PC-3 (cell line): ENCODE results near the gene LAMA3.

Experiments
- EZH2 ChIP-seq: fragments of 300-600 bp; sonication (generic); IDR thresholded peaks from one replicate; pipeline ENCODE4 v1.6.1; 2017; ENCODE audit warnings: antibody characterized with exemption, mild to moderate bottlenecking, low read length; ENCODE audit not compliant: unreplicated experiment
- EZH2phosphoT487 ChIP-seq: fragments of 300-600 bp; sonication (generic); IDR thresholded peaks from 2 replicates; pipeline ENCODE4 v1.6.1; 2018; ENCODE audit warnings: mild to moderate bottlenecking, antibody characterized with exemption, low read length, borderline replicate concordance
- TF ChIP-seq, protein P1 (sequence below): fragments of 300-600 bp; sonication (generic); conservative IDR thresholded peaks from 2 replicates; pipeline ENCODE4 v1.5.1; 2017; ENCODE audit warnings: antibody characterized with exemption, low read depth, mild to moderate bottlenecking, low read length

DNA sequence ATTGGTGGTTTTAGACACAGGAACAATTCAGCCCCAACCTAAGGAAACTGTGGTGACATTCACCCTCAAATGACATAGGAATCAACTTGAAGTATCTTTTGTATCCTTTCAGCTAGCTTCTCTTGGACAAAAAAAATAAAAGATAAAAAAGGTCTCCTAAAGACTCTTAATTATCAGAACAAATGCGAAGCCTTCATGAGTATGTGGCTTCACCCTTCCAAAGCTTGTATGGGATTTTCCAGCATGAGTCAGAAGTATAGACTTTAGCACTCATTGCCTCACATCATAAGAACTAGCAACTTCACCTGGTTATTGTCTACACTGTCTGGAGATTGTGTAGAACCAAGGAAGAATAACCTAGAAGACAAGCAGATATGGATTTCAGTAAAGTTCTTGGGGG lies 135.4 kb downstream of the LAMA3 start:
- TF ChIP-seq, protein P1, sequence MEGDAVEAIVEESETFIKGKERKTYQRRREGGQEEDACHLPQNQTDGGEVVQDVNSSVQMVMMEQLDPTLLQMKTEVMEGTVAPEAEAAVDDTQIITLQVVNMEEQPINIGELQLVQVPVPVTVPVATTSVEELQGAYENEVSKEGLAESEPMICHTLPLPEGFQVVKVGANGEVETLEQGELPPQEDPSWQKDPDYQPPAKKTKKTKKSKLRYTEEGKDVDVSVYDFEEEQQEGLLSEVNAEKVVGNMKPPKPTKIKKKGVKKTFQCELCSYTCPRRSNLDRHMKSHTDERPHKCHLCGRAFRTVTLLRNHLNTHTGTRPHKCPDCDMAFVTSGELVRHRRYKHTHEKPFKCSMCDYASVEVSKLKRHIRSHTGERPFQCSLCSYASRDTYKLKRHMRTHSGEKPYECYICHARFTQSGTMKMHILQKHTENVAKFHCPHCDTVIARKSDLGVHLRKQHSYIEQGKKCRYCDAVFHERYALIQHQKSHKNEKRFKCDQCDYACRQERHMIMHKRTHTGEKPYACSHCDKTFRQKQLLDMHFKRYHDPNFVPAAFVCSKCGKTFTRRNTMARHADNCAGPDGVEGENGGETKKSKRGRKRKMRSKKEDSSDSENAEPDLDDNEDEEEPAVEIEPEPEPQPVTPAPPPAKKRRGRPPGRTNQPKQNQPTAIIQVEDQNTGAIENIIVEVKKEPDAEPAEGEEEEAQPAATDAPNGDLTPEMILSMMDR = no peak
- TF ChIP-seq EZH2 (no peak), EZH2phosphoT487 (no peak)
